ENCODE data around the gene CREB3.

DNA sequence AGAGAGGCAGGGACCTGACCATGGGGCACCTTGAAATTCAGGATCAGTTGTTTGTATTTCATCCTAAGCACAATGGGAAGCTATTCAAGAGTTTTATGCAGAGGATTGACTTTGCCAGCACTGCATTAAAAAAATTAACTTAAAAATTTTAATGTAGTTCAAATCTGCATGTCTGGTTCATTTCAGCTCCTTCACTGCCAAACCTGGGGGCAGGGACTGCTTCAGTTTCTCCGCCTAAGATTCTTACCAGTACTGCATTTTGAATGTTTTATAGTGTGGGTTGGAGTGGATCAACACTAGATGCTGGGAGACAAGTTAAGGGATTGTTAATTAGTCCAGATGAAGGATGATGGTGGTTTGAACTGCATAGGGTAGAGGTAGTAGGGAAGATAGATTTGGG, 37.3 kb downstream of the CREB3 start:
- TF ChIP-seq CTCF (IDR thresholded peaks at IDR 0.05): no peak
- no peak for TF ChIP-seq POLR2A (IDR thresholded peaks at IDR 0.05)
- TF ChIP-seq POLR2AphosphoS5 (IDR thresholded peaks at IDR 0.05; ENCODE audit: insufficient read depth in 1 of 2, low read depth in 1 of 2): no peak

All from vagina (tissue), 2 donors.